ENCODE measurements around the gene SOX6. TPM values are rescaled to one million over a fixed set of nuclear protein-coding genes. Genes with fewer than 3 reads are reported as not detected.

SOX6 gene
- total and polyA plus RNA-seq, 2 experiments from 2014 or later: 0.03 to 0.66 TPM

GRCh38 chr11:15991215-15991614 is 365.1 kb downstream of the SOX6 start:
- TF ChIP-seq JUNB (IDR thresholded peaks at IDR 0.05; ENCODE audit: unreplicated experiment) (no peak), NANOG (IDR thresholded peaks at IDR 0.05; ENCODE audit: borderline replicate concordance) (no peak), ETS1 (IDR thresholded peaks at IDR 0.05) (no peak)
- H3K4me3 Mint-ChIP-seq: no peak overlapping the region
- H3K27me3 Mint-ChIP-seq (ENCODE audit: insufficient read depth, low read depth, poor library complexity): peaks cover 72% of the 10 kb centered on the region
- Histone ChIP-seq H3K4me2 (no peak overlapping the region), H2AFZ (no peak overlapping the region), H3K27me3 (ENCODE audit: insufficient read depth) (peaks cover 100% of the 10 kb centered on the region), H3K36me3 (ENCODE audit: insufficient read depth) (no peaks in the 10 kb centered on the region), H3K79me2 (replicated peaks; ENCODE audit: insufficient read depth) (no peaks in the 10 kb centered on the region), H3K4me3 (no peak overlapping the region), H3K9me2 (ENCODE audit: insufficient read depth) (no peaks in the 10 kb centered on the region), H4K20me1 (replicated peaks; ENCODE audit: insufficient read depth) (peaks cover 7% of the 10 kb centered on the region; the same call in 1 of the 2 replicates), H3K27ac (ENCODE audit: low read depth) (no peak overlapping the region), H3F3A (replicated peaks; ENCODE audit: low read depth) (no peaks in the 10 kb centered on the region), H3K4me1 (ENCODE audit: insufficient read depth) (no peaks in the 10 kb centered on the region)
- no peak overlapping the region for H3K27ac Mint-ChIP-seq
- peaks cover 5% of the 10 kb centered on the region; the same call in 1 of the 3 replicates for H3K4me1 Mint-ChIP-seq
- H3K36me3 Mint-ChIP-seq (ENCODE audit: low read depth): no peaks in the 10 kb centered on the region
- no peaks in the 10 kb centered on the region for H3K9me3 Mint-ChIP-seq
- ATAC-seq (no peak), DNase-seq (ENCODE audit: low spot score) (no peak)

GRCh38 chr11:15989685-15990084 is 366.7 kb downstream of the SOX6 start:
- H3K4me1 ChIP-seq (ENCODE audit: insufficient read depth): no peaks in the 10 kb centered on the region
- H2AFZ ChIP-seq: no peak overlapping the region
- no peaks in the 10 kb centered on the region for H3K36me3 ChIP-seq (ENCODE audit: insufficient read depth)
- Mint-ChIP-seq H3K36me3 (ENCODE audit: low read depth) (no peaks in the 10 kb centered on the region), H3K27ac (no peak overlapping the region), H3K9me3 (no peaks in the 10 kb centered on the region), H3K4me3 (no peak overlapping the region), H3K27me3 (ENCODE audit: insufficient read depth, low read depth, poor library complexity) (peaks cover 62% of the 10 kb centered on the region), H3K4me1 (peaks cover 13% of the 10 kb centered on the region)
- H3K27ac ChIP-seq (ENCODE audit: low read depth): no peak overlapping the region
- no peaks in the 10 kb centered on the region for H3K9me2 ChIP-seq (ENCODE audit: insufficient read depth)
- peaks cover 7% of the 10 kb centered on the region; the same call in 1 of the 2 replicates for H4K20me1 ChIP-seq (replicated peaks; ENCODE audit: insufficient read depth)
- H3K4me3 ChIP-seq: no peak overlapping the region
- H3K4me2 ChIP-seq: no peak overlapping the region
- peaks cover 92% of the 10 kb centered on the region for H3K27me3 ChIP-seq (ENCODE audit: insufficient read depth)
- no peaks in the 10 kb centered on the region for H3F3A ChIP-seq (replicated peaks; ENCODE audit: low read depth)
- H3K79me2 ChIP-seq (replicated peaks; ENCODE audit: insufficient read depth): no peaks in the 10 kb centered on the region
- ATAC-seq (no peak), DNase-seq (ENCODE audit: low spot score) (no peak)
- TF ChIP-seq ETS1 (IDR thresholded peaks at IDR 0.05): no peak
- no peak for TF ChIP-seq CTCF (conservative IDR thresholded peaks at IDR 0.05; ENCODE audit: low read depth in 2 of 2)
- no peak for TF ChIP-seq EZH2phosphoT487 (IDR thresholded peaks at IDR 0.05; ENCODE audit: unreplicated experiment)
- no peak for TF ChIP-seq REST (IDR thresholded peaks at IDR 0.05; ENCODE audit: unreplicated experiment)
- no peak for TF ChIP-seq ZNF114 (CRISPR knock-in tag; IDR thresholded peaks at IDR 0.05)
- no peak for TF ChIP-seq EZH2 (IDR thresholded peaks at IDR 0.05; ENCODE audit: low read depth, unreplicated experiment)
- TF ChIP-seq STAT1 (IDR thresholded peaks at IDR 0.05; ENCODE audit: unreplicated experiment): no peak
- no peak for TF ChIP-seq JUNB (IDR thresholded peaks at IDR 0.05; ENCODE audit: unreplicated experiment)
- no peak for TF ChIP-seq CREB1 (CRISPR knock-in tag; IDR thresholded peaks at IDR 0.05; ENCODE audit: low read depth)
- no peak for TF ChIP-seq NANOG (IDR thresholded peaks at IDR 0.05; ENCODE audit: borderline replicate concordance)
- no peak for TF ChIP-seq POLR2AphosphoS5 (IDR thresholded peaks at IDR 0.05; ENCODE audit: low read depth)
- TF ChIP-seq ZNF331 (CRISPR knock-in tag; IDR thresholded peaks at IDR 0.05; ENCODE audit: low read depth): no peak

Measured in GM23338 (cell line).